GM19468 (cell line): ENCODE measurements around the gene AFDN.
"Not testable (repeated sequence)": the region's sequence is repeated elsewhere in the genome, so short reads cannot be mapped to it uniquely, and the experiment has no call there.

Experiments
- ATAC-seq: cut with Tn5 transposase; IDR thresholded peaks from one replicate; pipeline ENCODE4 v1.9.1; 2021; ENCODE audit warnings: mild to moderate bottlenecking, moderate library complexity, moderate number of reproducible peaks; ENCODE audit not compliant: unreplicated experiment; ENCODE audit errors: extremely low read depth

AFDN gene

DNA sequence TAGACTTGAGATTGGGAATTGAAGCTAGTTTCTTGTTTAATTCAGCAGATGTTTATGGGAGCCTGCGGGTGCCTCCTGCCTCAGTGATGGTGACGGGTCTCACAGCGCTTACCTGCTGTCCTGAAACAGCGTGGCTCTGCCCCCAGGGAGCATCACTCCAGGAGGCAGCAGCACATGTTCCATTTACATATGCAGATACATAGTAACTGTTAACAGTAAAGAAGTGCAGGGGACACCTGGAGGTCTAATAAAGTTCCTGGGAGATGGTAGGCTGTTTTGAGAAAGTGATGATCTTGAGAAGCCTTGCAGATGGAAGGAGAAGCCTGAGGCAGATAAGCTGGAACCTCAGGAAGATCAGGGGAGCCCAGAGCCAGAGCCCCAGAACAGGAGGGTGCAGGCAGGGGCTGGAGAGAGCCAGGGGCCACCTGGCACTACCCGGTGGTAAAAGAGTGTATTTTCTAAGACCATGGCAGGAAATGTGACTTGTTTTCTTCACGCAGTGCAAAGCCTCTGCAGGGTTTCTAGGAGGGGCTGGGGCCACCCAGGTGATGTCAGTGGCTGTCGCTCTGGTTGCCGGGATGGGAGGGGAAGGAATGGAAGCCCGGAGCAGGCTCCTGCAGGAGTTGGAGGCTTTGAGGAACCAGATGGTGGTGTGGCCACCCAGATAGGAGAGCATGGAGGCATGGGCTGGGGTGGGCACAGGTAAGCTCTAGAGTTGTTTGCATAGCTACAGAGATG lies 146.6 kb downstream of the AFDN start:
- no peak for ATAC-seq

DNA sequence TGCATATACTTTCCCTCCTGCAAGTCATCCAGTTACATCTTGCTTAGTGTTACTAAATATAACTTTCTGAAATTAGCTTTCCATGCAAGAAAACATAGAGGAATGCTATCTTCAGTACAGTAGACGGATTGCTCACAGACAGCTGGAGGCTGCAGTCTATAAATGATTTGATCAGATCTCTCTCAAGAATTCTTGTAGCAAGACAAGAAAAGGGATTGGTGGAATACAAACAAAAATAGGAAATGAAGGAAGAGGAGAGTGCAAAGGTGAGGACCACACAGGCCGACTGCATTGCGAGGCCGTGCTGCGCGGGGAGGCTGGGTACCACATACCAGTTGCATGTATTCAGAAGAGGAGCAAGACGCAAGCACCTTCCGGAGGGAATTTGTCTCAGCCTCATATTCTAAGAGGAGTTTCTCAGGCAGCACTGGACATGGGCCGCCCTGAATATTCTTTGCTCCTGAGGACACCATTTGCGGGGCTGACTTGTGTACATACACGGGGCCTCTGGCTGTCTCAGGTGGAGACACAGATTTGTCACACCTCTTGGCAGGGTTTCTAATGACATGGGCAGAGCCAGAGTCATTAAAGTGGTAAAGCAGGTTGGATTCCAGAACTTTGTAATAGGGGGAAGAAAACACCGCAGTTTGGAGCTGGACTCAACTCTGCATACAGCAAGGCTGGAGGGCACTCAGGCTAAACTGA lies 148.1 kb downstream of the AFDN start:
- ATAC-seq, result no peak

DNA sequence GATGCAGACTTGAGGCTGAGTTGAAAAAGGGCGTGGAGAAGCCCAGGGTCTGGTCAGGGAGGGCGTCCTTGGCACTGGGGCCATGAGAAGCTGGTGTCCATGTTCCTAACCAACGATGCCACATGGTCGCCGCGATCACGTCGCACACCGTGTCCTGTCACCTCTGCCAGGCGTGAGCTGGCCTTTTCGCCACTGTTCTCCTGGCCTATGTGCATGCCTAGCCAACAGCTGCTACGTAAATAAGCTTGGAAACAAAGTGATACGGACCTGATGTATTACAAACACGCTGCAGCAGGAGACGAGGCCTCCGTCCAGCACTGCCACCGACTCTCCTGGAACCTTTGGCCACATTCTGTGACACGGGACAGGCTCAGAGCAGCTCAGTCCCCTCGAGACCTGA lies 148.7 kb downstream of the AFDN start:
- ATAC-seq, result no peak

DNA sequence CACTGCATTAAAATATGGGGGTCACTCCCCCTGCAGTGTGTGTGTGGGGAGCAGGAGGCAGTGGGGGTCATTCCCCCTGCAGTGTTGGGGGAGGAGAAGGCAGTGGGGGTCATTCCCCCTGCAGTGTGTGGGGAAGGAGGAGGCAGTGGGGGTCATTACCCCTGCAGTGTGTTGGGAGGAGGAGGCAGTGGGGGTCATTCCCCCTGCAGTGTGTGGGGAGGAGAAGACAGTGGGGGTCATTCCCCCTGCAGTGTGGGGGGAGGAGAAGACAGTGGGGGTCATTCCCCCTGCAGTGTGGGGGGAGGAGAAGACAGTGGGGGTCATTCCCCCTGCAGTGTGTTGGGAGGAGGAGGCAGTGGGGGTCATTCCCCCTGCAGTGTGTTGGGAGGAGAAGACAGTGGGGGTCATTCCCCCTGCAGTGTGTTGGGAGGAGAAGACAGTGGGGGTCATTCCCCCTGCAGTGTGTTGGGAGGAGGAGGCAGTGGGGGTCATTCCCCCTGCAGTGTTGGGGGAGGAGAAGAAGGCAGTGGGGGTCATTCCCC lies 149.5 kb downstream of the AFDN start:
- ATAC-seq, result not testable (repeated sequence)

DNA sequence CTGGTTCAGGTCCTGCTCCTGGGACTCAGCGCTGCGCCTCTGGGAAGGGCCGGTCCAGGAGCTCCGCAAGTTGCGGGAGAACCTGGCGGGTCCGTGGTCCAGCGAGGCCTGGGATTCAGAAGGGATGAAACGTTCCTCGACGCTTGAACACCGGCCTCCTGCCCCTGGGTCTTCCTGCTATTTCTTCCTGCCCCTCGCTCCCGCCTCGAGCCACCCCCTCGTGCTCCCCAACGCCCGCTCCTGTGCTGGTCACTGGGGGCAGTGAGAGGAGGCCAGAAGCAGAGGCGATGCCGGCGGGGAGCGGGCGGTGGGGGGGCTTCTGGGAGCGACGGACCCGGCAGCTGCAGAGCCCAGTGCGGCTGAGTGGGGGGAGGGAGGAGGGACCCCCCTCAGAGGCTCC lies 150.0 kb downstream of the AFDN start:
- no peak for ATAC-seq

DNA sequence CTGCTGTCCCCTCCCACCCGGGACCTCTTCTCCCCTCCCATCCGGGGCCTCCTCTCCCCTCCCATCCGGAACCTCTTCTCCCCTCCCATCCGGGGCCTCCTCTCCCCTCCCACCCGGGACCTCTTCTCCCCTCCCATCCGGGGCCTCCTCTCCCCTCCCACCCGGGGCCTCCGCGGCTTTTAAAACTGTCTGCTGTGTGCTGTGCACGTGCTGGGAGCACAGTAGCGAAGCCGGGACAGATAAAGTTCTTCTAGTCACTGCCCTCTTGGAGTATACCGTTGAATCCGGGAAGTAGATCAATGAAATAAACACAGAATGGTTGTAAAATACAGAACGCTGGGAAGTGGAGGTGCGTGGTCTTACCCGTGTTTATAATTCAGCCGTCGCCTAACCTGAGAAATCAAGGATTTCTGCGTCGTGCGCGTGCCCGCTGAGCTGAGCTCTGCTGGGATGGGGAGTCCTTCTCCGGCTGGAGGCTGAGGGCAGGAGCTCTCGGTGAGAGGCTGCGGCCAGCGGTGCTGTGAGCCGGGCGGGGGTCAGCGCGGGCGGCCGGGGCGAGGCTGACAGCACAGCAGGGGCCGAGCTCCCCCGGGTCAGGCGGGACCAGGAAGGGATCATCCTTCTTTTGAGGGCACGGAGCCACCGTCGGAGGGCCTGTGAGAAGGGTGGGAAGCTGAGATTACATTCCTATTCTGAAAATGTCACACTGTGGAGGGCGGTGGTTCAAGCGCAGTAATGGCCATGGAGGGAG lies 151.2 kb downstream of the AFDN start:
- no peak for ATAC-seq

DNA sequence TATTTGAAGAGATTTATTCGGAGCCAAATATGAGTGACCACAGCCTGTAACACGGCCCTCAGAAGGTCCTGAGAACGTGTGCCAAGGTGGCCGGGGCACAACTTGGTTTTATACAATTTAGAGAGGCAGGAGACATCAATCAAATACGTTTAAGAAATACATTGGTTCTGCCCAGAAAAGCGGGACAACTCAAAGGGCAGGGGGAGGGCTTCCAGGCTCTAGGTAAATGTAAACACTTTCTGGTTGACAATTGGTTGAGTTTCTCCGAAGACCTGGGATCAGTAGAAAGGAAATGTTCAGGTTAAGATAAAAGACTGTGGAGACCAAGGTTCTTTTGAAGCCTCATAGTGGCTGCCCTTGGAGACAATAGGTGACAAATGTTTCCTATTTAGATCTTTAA lies 151.9 kb downstream of the AFDN start:
- ATAC-seq, result no peak

DNA sequence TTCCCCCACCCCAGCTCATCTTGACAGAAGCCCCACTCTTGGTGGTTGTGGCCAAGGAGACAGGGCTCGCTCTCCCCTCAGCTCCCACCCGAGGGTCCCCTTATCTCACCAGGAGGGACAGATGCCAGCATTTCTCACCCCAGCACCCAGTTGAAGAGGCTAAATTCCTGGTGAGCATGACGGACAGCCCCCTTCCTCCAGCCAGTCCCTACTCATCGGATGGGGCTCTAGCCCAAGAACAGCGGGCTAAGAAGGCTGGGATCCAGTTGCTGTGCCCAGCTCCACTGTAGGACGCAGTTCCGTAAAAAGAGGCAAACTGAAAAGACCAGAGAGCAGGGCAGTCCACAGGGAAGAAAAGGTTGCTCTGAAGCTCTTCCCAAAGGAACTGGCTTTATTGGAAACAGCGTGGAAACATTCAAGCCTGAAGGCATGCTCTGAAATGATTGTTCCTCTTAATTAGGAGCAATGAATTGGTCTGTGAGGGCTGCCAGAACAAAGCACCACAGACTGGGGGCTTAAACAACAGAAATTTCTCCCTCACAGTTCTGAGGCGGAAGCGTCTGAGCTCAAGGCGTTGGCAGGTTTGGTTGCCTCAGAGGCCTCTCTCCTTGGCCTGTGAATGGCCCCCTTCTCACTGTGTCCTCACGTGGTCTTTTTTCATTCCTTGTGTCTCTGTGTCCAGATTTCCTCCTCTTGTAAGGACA lies 152.9 kb downstream of the AFDN start:
- no peak for ATAC-seq

DNA sequence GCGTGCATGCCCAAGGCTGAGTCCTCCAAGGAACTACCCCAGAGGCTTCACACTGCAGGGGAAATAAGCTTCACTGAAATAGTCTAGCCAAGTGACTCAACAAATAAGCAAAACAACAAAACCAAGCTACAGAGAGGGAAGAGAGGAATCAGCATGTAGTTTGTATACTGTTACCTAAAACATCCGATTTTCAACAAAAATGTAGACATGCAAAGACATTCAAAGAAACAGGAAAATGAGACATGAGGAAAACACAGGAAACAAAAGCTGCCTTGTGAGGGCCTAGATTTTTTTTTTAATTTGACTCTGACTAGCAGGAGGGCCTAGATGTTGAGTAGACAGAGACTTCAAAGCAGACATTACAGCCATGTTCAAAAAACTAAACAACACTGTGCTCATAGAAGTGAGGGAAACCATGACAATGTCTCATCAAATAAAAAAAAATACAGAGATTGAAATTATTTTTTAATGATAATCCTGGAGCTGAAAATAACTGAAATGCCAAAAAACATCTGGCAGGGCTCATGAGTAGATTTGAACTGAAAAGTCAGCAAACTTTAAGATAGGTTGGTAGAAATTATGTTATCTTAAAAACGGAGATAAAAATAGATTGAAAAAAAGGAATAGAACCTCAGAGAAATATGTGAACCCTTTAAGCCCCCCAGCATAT lies 154.3 kb downstream of the AFDN start:
- no peak for ATAC-seq

DNA sequence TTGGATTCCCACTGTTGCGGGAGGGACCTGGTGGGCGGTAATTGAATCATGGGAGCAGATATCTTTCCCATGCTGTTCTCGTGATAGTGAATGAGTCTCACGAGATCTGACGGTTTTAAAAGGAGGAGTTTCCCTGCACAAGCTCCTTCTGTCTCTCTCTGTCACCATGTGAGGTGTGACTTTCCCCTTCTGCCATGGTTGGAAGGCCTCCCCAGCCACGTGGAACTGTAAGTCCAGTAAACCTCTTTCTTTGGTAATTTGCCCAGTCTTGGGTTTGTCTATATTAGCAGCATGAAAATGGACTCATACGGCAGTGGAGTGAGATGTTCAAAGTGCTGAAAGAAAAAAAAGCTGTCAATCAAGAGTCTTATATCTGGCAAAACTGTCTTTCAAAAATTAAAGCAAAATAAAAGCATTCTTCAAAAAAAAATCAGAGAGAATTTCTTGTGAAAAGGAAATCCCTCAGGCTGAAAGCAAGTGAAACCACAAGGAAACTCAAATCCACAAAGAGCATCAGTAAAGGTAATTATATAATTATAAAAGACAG lies 155.3 kb downstream of the AFDN start:
- ATAC-seq, result no peak

DNA sequence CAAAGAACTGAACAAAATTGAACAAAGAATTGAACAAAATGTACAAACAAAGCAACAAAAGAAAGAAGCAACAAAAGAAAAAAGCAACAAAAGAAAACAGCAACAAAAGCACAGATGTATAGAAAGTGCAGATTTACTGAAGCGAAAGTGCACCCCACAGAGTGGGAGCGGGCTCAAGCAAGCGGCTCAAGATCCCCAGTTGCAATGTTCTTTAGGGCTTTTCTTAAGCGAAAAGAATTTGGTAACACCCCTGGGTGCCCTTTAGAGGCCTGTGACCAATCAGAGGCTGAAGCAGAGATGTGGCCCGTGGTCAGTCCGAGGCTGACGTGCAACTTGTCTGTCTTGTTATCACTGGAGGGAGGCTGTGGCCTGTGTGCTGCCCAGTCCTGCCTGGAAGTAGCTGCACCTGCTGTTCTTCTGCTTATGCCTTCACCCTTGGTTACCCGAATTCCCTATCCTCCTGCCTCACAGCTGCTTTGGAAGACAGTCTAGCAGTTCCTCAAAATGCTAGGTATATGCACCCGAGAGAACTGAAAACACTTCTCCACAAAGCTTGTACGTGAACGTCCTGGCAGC lies 157.5 kb downstream of the AFDN start:
- no peak for ATAC-seq

DNA sequence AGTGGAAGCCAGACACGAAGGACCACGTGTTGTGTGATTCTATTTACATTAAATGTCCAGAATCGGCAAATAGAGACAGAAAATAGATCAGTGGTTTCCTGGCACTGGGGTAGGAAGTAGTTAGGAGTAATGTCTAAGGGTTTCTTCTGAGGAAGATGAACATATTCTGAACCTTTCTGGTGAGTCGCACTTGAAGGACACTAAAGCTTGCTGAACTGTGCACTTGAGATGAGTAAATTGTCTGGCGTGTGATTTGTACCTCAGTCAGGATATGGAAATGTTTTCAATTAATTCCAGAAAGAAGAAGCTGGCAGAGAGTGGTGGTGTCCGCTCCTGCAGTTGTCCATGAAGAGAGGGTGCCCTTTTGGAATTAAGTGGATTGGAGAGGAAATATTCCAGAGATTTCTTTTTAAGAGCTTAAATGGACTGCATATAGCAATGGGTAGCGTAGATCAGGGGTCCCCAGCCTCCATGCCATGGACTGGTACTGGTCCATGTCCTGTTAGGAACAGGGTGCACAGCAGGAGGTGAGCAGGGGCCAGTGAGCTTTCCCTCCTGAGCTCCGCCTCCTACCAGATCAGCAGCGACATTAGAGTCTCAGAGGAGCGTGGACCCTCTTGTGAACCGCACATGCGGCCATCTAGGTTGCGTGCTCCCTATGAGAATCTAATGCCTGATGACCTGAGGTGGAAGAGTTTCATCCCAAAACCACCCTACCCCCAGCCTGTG lies 158.3 kb downstream of the AFDN start:
- no peak for ATAC-seq

DNA sequence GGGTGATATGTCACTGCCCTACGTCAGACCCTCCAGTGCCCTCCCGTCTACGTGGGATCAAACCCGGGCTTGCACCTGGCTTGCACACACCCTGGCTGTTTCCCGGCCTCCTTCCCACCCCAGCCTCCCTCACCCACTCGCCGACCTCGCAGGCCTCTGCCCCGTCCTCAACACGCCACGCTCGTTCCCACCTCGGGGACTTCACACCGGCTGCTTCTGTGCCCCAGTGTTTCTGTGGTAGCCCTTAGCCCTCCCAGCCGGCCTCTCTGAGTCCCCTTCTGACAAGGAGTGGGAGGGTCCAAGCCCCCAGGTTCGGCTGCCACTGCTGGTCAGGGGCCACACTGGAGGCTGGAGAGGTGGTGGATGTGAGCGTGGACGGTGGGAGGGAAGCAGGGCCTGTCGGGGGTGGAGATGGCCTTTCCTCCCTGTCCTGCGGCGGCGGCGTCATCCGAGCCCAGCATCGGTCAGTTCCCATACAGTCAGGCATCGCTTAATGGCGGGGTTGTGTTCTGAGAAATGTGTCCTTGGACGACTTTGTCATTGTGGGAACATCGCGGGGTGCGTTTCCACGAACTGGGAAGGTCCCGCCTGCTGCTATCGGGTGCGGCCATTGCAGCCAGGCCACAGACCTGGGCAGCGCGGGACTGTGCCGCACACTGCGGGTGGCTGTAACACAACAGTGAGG lies 159.3 kb downstream of the AFDN start:
- no peak for ATAC-seq

DNA sequence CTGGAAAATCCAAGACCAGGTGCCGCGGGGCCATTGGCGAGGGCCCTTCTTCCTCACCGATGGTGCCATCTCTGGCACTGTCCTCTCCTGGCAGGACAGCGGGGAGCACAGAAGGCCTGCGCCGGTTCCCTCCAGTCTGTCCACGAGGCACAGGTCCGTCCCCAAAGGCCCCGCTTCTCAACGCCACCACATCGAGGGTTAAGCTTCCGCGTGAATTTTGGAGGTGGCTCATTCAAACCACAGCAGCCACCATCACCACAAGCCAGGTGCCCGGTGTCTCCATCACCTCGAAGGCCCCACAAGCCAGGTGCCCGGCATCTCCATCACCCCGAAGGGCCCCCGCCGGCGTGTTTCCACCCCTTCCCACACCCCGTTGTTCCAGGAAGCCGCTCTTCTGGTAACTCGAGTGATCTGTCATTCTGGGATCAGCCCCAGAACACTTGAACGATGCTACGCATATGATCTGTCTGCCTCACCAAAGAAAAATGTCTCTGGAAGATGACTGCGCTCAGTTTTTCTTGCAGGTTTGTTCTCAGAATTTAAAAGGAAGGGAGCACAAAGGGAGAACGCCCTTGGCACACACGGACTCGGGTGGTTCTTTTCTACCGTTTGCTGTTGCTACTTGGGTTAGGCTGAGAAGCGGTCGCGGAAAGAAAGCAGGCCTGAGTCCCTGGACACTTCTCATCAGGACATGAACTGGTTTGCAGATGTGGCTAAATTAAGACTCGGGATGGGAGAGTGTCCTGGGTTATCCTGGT lies 160.9 kb downstream of the AFDN start:
- ATAC-seq, result no peak

DNA sequence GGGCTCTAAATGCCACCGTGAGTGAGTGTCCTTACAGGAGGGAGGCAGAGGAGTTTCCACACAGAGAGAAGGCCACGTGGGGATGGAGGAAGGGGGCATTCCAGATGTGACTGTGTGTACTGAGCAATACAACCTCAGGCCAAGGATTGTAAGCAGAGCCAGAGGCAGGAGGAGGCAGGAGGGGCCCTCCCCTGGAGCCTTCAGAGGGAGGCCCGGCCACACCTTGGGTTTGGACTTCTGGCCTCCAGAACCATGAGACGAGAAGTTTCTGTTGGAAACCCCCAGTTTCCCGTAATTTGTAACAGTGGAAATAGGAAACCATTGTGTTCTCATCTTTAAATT lies 161.4 kb downstream of the AFDN start:
- ATAC-seq, result no peak

DNA sequence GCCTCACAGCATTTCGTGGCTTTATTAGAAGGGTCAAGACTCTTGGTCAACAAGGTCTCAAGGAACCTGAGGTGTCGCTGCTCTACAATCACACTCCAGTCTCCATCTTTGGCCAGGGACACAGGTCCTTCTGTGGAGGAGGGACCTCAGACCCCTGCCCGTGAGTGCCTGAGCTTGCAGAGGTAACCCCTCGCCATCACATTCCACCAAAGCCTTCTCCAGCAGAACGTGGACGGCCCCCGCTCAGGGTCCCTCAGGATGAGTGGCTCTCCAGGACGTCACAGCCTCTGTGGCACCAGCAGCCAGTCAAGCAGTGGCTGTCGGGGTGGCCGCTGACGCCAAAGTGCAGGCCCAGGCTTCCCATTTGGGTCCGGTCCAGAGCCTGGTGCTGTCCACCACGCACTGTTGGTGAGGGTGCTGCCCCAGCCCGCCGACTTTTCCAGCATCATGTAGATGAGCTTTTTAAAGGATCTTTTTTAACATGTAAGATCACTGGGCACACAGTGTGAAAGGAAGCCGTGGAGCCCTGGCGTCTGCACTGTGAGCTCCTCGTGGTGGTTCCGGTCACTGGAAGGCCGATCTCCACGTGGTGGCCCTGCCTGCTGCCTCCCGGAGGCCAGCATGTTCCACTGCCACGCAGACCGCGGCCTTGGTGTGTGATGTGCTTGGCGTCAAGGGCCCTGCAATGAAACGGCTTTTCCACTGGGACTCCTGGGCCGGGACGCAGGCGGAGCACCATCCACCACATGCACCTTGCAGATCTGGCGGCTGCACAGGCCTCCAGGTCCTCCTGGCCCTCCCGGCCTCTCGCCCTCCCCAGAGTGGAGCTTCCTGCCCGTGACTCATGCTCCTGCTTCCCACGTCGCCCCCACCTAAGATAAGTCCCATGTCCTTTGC lies 162.5 kb downstream of the AFDN start:
- no peak for ATAC-seq
